H1 (cell line): ENCODE measurements around the gene CSNK1G3. TPM values are rescaled to one million over a fixed set of nuclear protein-coding genes. Genes with fewer than 3 reads are reported as not detected.

Experiments
- CTCF ChIA-PET: fragments of 300-600 bp; sonication (Branson Sonifier 250); formaldehyde crosslinking; loops from one replicate; lab custom pipeline; 2021; ENCODE audit not compliant: partially characterized antibody; lab: Charles Lee
- POLR2A ChIA-PET: fragments of 300-600 bp; sonication (Branson Sonifier 250); formaldehyde crosslinking; loops from one replicate; lab custom pipeline; 2021; ENCODE audit warnings: inconsistent platforms; ENCODE audit not compliant: partially characterized antibody; lab: Charles Lee
- DNase-seq, 2 experiments: peaks; one replicate each; pipeline versions ENCODE4 v3.0.0 to v3.0.0-alpha.2; 2010 to 2022; ENCODE audit warnings: low spot score in 2 of 2, low read depth in 1 of 2, mixed read lengths in 1 of 2
- FAIRE-seq: peaks from 2 replicates; lab custom pipeline; 2011; peaks lifted over from hg19 to GRCh38; lab: Jason Lieb, UNC
- H2AFZ ChIP-seq: 2 replicates; pipeline ENCODE4 v1.8.1; 2012; ENCODE audit warnings: low read length, inconsistent platforms
- H2AK5ac ChIP-seq: 2 replicates; pipeline ENCODE4 v1.6.1; 2013; ENCODE audit warnings: low read depth, low read length
- H2BK120ac ChIP-seq: replicated peaks from 2 replicates; pipeline ENCODE3; 2013; ENCODE audit warnings: low read depth, low read length, inconsistent platforms
- H2BK12ac ChIP-seq: 2 replicates; pipeline ENCODE4 v1.6.1; 2013; ENCODE audit warnings: low read depth, low read length
- H2BK15ac ChIP-seq: 2 replicates; pipeline ENCODE4 v1.6.1; 2013; ENCODE audit warnings: low read length
- H2BK20ac ChIP-seq: 2 replicates; pipeline ENCODE4 v1.6.1; 2013; ENCODE audit warnings: low read length
- H2BK5ac ChIP-seq: 2 replicates; pipeline ENCODE4 v1.6.1; 2013; ENCODE audit warnings: low read depth, low read length
- H3K14ac ChIP-seq: 2 replicates; pipeline ENCODE4 v1.6.1; 2013; ENCODE audit warnings: inconsistent platforms; ENCODE audit not compliant: insufficient read length
- H3K18ac ChIP-seq: 2 replicates; pipeline ENCODE4 v1.6.1; 2013; ENCODE audit warnings: low read length; ENCODE audit errors: extremely low read depth
- H3K23ac ChIP-seq: 2 replicates; pipeline ENCODE4 v1.6.1; 2013; ENCODE audit warnings: inconsistent platforms; ENCODE audit not compliant: insufficient read length
- H3K23me2 ChIP-seq: 2 replicates; pipeline ENCODE4 v1.6.1; 2013; ENCODE audit warnings: low read depth, low read length
- H3K27ac ChIP-seq: 2 replicates; pipeline ENCODE4 v1.6.1; 2011; ENCODE audit warnings: low read depth, low read length, inconsistent platforms
- H3K27me3 ChIP-seq, 4 experiments: replicated peaks in 1 of 4; 1 replicate in 1 of 4; 2 replicates in 3 of 4; pipeline versions ENCODE4 v1.6.1 to v1.8.1; 2011 to 2013; ENCODE audit warnings: low read length in 3 of 4, mild to moderate bottlenecking in 3 of 4, inconsistent platforms in 2 of 4, mixed read lengths in 2 of 4, moderate library complexity in 1 of 4; ENCODE audit not compliant: control insufficient read depth in 3 of 4, insufficient read depth in 3 of 4; ENCODE audit errors: extremely low read depth in 1 of 4
- H3K36me3 ChIP-seq, 4 experiments: 2 replicates each; pipeline versions ENCODE4 v1.6.1 to v1.8.1; 2011 to 2013; ENCODE audit warnings: mild to moderate bottlenecking in 4 of 4, low read length in 3 of 4, moderate library complexity in 2 of 4, control low read depth in 1 of 4, inconsistent platforms in 1 of 4; ENCODE audit not compliant: insufficient read depth in 4 of 4, control insufficient read depth in 2 of 4
- H3K4ac ChIP-seq: replicated peaks from 2 replicates; pipeline ENCODE3; 2013; ENCODE audit warnings: low read length, low read depth, mixed read lengths, inconsistent platforms; ENCODE audit not compliant: insufficient read length
- H3K4me1 ChIP-seq, 4 experiments: replicated peaks in 1 of 4; 1 replicate in 1 of 4; 2 replicates in 3 of 4; pipeline versions ENCODE4 v1.6.1 to v1.8.1; 2011 to 2013; ENCODE audit warnings: low read length in 3 of 4, inconsistent platforms in 2 of 4, mixed read lengths in 1 of 4; ENCODE audit not compliant: insufficient read depth in 4 of 4, control insufficient read depth in 3 of 4
- H3K4me2 ChIP-seq, 2 experiments: 2 replicates each; pipeline versions ENCODE4 v1.6.1 to v1.8.1; 2011 to 2013; ENCODE audit warnings: low read depth in 2 of 2, low read length in 2 of 2, control low read depth in 1 of 2, inconsistent platforms in 1 of 2, mild to moderate bottlenecking in 1 of 2; ENCODE audit not compliant: insufficient read depth in 1 of 2
- H3K4me3 ChIP-seq, 4 experiments: fragments of 200-600, 300-600 bp in 1 of 4; sonication (generic), shearing (Covaris generic), sonication (Bioruptor Twin) in 1 of 4; 2 replicates each; pipeline versions ENCODE4 v1.5.1 to v1.8.1; 2011 to 2016; ENCODE audit warnings: low read length in 4 of 4, low read depth in 3 of 4, control low read depth in 2 of 4, inconsistent platforms in 2 of 4, mild to moderate bottlenecking in 2 of 4, mixed read lengths in 1 of 4, moderate library complexity in 1 of 4; ENCODE audit not compliant: insufficient read depth in 2 of 4; ENCODE audit errors: extremely low read depth in 1 of 4
- H3K56ac ChIP-seq: replicated peaks from 2 replicates; pipeline ENCODE3; 2013; ENCODE audit warnings: low read depth, mild to moderate bottlenecking, mixed read lengths, low read length, inconsistent platforms; ENCODE audit not compliant: insufficient read length
- H3K79me1 ChIP-seq: 2 replicates; pipeline ENCODE4 v1.6.1; 2013; ENCODE audit warnings: low read depth, low read length, control low read depth
- H3K79me2 ChIP-seq, 2 experiments: 2 replicates each; pipeline versions ENCODE4 v1.6.1 to v1.8.1; 2012 to 2013; ENCODE audit warnings: low read length in 2 of 2, mild to moderate bottlenecking in 2 of 2, inconsistent platforms in 1 of 2; ENCODE audit not compliant: insufficient read depth in 2 of 2, control insufficient read depth in 1 of 2
- H3K9ac ChIP-seq, 4 experiments: replicated peaks in 1 of 4; 1 replicate in 1 of 4; 2 replicates in 3 of 4; pipeline versions ENCODE4 v1.6.1 to v1.8.1; 2011 to 2013; ENCODE audit warnings: low read depth in 3 of 4, low read length in 3 of 4, control low read depth in 2 of 4, mild to moderate bottlenecking in 2 of 4, moderate library complexity in 2 of 4, inconsistent platforms in 1 of 4; ENCODE audit errors: extremely low read depth in 1 of 4
- H3K9me3 ChIP-seq, 2 experiments: 2 replicates each; pipeline versions ENCODE4 v1.6.1 to v1.8.1; 2012 to 2013; ENCODE audit warnings: mild to moderate bottlenecking in 2 of 2, moderate library complexity in 2 of 2, control low read depth in 1 of 2, inconsistent platforms in 1 of 2, low read depth in 1 of 2, low read length in 1 of 2, mixed read lengths in 1 of 2; ENCODE audit not compliant: insufficient read depth in 2 of 2
- H4K20me1 ChIP-seq, 2 experiments: replicated peaks in 1 of 2; 2 replicates each; pipeline versions ENCODE3 to v1.8.1; 2011 to 2013; ENCODE audit warnings: inconsistent platforms in 2 of 2, low read length in 2 of 2, mild to moderate bottlenecking in 1 of 2; ENCODE audit not compliant: insufficient read depth in 2 of 2, control insufficient read depth in 1 of 2
- H4K5ac ChIP-seq: 2 replicates; pipeline ENCODE4 v1.6.1; 2013; ENCODE audit warnings: low read length, low read depth, mixed read lengths, inconsistent platforms; ENCODE audit not compliant: insufficient read length
- H4K8ac ChIP-seq: 2 replicates; pipeline ENCODE4 v1.8.0; 2013; ENCODE audit warnings: mild to moderate bottlenecking, moderate library complexity, low read length, inconsistent platforms; ENCODE audit not compliant: insufficient read depth; ENCODE audit errors: extremely low read depth
- H4K91ac ChIP-seq: replicated peaks from 2 replicates; pipeline ENCODE3; 2013; ENCODE audit warnings: low read length, mixed read lengths, inconsistent platforms; ENCODE audit not compliant: insufficient read length
- BACH1 ChIP-seq: IDR thresholded peaks from 2 replicates; pipeline ENCODE4 v1.6.1; 2012; ENCODE audit warnings: low read length, improper control_type of control experiment
- KDM4A ChIP-seq: IDR thresholded peaks from one replicate; pipeline ENCODE4 v1.7.1; 2012; ENCODE audit warnings: low read depth, mild to moderate bottlenecking, moderate library complexity, low read length, inconsistent platforms; ENCODE audit not compliant: severe bottlenecking
- MAX ChIP-seq: IDR thresholded peaks from 2 replicates; pipeline ENCODE4 v1.6.1; 2012; ENCODE audit warnings: inconsistent platforms
- POLR2AphosphoS5 ChIP-seq: IDR thresholded peaks from 2 replicates; pipeline ENCODE4 v1.6.1; 2011; ENCODE audit warnings: low read depth, low read length
- RFX5 ChIP-seq: IDR thresholded peaks from 2 replicates; pipeline ENCODE4 v1.6.1; 2011; ENCODE audit warnings: low read depth, low read length, improper control_type of control experiment, borderline replicate concordance
- SIN3A ChIP-seq, 2 experiments: IDR thresholded peaks in 1 of 2; conservative IDR thresholded peaks in 1 of 2; 2 replicates each; pipeline ENCODE4 v1.6.1; 2011 to 2012; ENCODE audit warnings: low read length in 2 of 2, improper control_type of control experiment in 1 of 2, low read depth in 1 of 2, mild to moderate bottlenecking in 1 of 2
- SIRT6 ChIP-seq: IDR thresholded peaks from one replicate; pipeline ENCODE4 v1.7.1; 2012; ENCODE audit warnings: low read length, inconsistent platforms
- SRF ChIP-seq: IDR thresholded peaks from 2 replicates; pipeline ENCODE4 v1.6.1; 2011; ENCODE audit warnings: mild to moderate bottlenecking, low read depth, low read length, moderate library complexity
- TAF1 ChIP-seq: IDR thresholded peaks from 2 replicates; pipeline ENCODE4 v1.6.1; 2011; ENCODE audit warnings: mild to moderate bottlenecking, low read depth, low read length
- TAF7 ChIP-seq: optimal IDR thresholded peaks from 2 replicates; pipeline ENCODE3; 2011; ENCODE audit warnings: low read depth, mild to moderate bottlenecking, inconsistent platforms, low read length, moderate library complexity, borderline replicate concordance
- TCF12 ChIP-seq: IDR thresholded peaks from 2 replicates; pipeline ENCODE4 v1.6.1; 2011; ENCODE audit warnings: low read depth, mild to moderate bottlenecking, low read length
- WGBS, 2 experiments: shearing (Covaris generic) in 1 of 2; methylation state at CpG; one replicate each; pipeline versions ENCODE4 v1.1.6 to v1.1.7; 2013 to 2015; ENCODE audit warnings: low lambda C conversion rate in 2 of 2, mixed read lengths in 2 of 2, inconsistent platforms in 1 of 2, low coverage in 1 of 2, missing lambda C conversion rate in 1 of 2; ENCODE audit not compliant: insufficient replicate concordance in 2 of 2, insufficient coverage in 1 of 2, insufficient read length in 1 of 2; ENCODE audit errors: extremely low coverage in 1 of 2, missing lambda C conversion rate in 1 of 2; 5-methylcytosine and 5-hydroxymethylcytosine counted together
- polyA plus RNA-seq, 7 experiments: library from polyadenylated mRNA; depleted of rRNA in 3 of 7; stranded (reverse) in 5 of 7; unstranded in 2 of 7; fragments of >200 nt in 5 of 7; fragments of 200-250 nt in 2 of 7; gene quantifications; 1 replicate in 5 of 7; 2 replicates in 1 of 7; 4 replicates in 1 of 7; pipeline versions ENCODE4 v1.2.1 to v1.2.3, GENCODE V29; 2011 to 2013; ENCODE audit warnings: missing spikeins in 2 of 7, mixed read lengths in 2 of 7
- total RNA-seq: library from RNA; stranded (reverse); fragmentation: NEBNext Ultra II Directional; extraction: Animal tissue kit (Norgen Biotek cat#: 25700); gene quantifications from 2 replicates; pipeline ENCODE4 v1.2.1, GENCODE V29; 2021
- TF ChIP-seq, protein P1 (sequence below), 3 experiments: IDR thresholded peaks; 1 replicate in 2 of 3; 2 replicates in 1 of 3; pipeline versions ENCODE4 v1.5.1 to v1.6.1; 2011; ENCODE audit warnings: low read length in 3 of 3, mild to moderate bottlenecking in 3 of 3, inconsistent platforms in 2 of 3, low read depth in 1 of 3, moderate library complexity in 1 of 3; ENCODE audit not compliant: insufficient read depth in 1 of 3; ENCODE audit errors: control extremely low read depth in 1 of 3

The CSNK1G3 gene
- total and polyA plus RNA-seq, 2 of the 8 experiments (the other 6 are each of a cell fraction or from before 2014, with no cell fraction given): 10.6 to 58.9 TPM

GRCh38 chr5:123517476-123517875, 5.5 kb downstream of the CSNK1G3 start:
- Histone ChIP-seq H4K91ac (no peak overlapping the region), H2BK12ac (no peak overlapping the region), H3K36me3 (no peaks in the 10 kb centered on the region), H3K23ac (no peak overlapping the region), H3K4ac (no peak overlapping the region), H3K9ac (no peak overlapping the region), H3K4me2 (no peak overlapping the region), H3K56ac (no peak overlapping the region), H3K23me2 (peaks cover 3% of the 10 kb centered on the region), H3K79me1 (peaks cover 4% of the 10 kb centered on the region; the same call in 1 of the 2 replicates), H3K14ac (no peak overlapping the region), H3K4me3 (no peak overlapping the region), H2AK5ac (no peak overlapping the region), H2BK15ac (no peak overlapping the region), H2BK120ac (no peak overlapping the region), H3K9me3 (no peaks in the 10 kb centered on the region), H4K5ac (no peak overlapping the region), H2AFZ (no peak overlapping the region), H3K4me1 (peaks cover 0 to 10% (median 3%) of the 10 kb centered on the region in 4 experiments; a peak in 3 of 7 replicates), H3K27ac (no peak overlapping the region), H3K79me2 (peaks cover 26 to 97% of the 10 kb centered on the region in 2 experiments), H3K27me3 (no peaks in the 10 kb centered on the region), H2BK20ac (no peak overlapping the region), H3K18ac (no peak overlapping the region), H4K20me1 (peaks cover 5 to 9% of the 10 kb centered on the region in 2 experiments), H2BK5ac (no peak overlapping the region), H4K8ac (no peak overlapping the region)
- DNase-seq (no peak), FAIRE-seq (no peak)
- CTCF ChIA-PET: interaction anchor here (0.9 kb wide), 2 partner anchors 26 to 40 kb away, joined by 3 to 4 read pairs; no protein-coding TSS in a partner anchor
- 87% methylated on average over 3 of the region's 3 CpGs; no CpG with 5 or more reads in 1 of the 2 experiments for WGBS, 2 experiments
- POLR2A ChIA-PET: interaction anchor here (0.7 kb wide), 1 partner anchor 11 kb away, joined by 3 read pairs; no protein-coding TSS in a partner anchor
- no peak for TF ChIP-seq MAX
- TF ChIP-seq, protein P1, sequence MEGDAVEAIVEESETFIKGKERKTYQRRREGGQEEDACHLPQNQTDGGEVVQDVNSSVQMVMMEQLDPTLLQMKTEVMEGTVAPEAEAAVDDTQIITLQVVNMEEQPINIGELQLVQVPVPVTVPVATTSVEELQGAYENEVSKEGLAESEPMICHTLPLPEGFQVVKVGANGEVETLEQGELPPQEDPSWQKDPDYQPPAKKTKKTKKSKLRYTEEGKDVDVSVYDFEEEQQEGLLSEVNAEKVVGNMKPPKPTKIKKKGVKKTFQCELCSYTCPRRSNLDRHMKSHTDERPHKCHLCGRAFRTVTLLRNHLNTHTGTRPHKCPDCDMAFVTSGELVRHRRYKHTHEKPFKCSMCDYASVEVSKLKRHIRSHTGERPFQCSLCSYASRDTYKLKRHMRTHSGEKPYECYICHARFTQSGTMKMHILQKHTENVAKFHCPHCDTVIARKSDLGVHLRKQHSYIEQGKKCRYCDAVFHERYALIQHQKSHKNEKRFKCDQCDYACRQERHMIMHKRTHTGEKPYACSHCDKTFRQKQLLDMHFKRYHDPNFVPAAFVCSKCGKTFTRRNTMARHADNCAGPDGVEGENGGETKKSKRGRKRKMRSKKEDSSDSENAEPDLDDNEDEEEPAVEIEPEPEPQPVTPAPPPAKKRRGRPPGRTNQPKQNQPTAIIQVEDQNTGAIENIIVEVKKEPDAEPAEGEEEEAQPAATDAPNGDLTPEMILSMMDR (IDR thresholded peaks at IDR 0.05; ENCODE audit: control extremely low read depth in 1 of 3, insufficient read depth in 1 of 3, low read depth in 1 of 3, low read length in 3 of 3): no peak
- TF ChIP-seq TAF1: no peak
- TF ChIP-seq BACH1: no peak
- no peak for TF ChIP-seq POLR2AphosphoS5
- no peak for TF ChIP-seq TCF12
- no peak for TF ChIP-seq KDM4A
- no peak for TF ChIP-seq SIN3A (conservative IDR thresholded peaks at IDR 0.05 in 1 of 2, IDR thresholded peaks at IDR 0.05 in 1 of 2; ENCODE audit: low read depth in 1 of 2, low read length in 2 of 2)
- no peak for TF ChIP-seq SIRT6
- TF ChIP-seq SRF: no peak
- TF ChIP-seq RFX5: no peak
- TF ChIP-seq TAF7: no peak
